HT-29 (cell line): ENCODE measurements around the gene TSPAN14. TPM values are rescaled to one million over a fixed set of nuclear protein-coding genes. Genes with fewer than 3 reads are reported as not detected.

Experiments used
- DNase-seq: peaks from one replicate; pipeline ENCODE4 v3.0.0-alpha.2; 2015; ENCODE audit warnings: low spot score
- total RNA-seq: library from RNA; depleted of rRNA; stranded (reverse); fragments of >200 nt; shearing (Covaris generic); gene quantifications from 2 replicates; pipeline ENCODE4 v1.2.3, GENCODE V29; 2014

The TSPAN14 gene
- total RNA-seq, 1 experiment from 2014 or later: 65.1 TPM

- peak; percentile 57 for DNase-seq
These were observed 677 bp downstream of the TSPAN14 start for GRCh38 chr10:80454513-80455460.

DNA sequence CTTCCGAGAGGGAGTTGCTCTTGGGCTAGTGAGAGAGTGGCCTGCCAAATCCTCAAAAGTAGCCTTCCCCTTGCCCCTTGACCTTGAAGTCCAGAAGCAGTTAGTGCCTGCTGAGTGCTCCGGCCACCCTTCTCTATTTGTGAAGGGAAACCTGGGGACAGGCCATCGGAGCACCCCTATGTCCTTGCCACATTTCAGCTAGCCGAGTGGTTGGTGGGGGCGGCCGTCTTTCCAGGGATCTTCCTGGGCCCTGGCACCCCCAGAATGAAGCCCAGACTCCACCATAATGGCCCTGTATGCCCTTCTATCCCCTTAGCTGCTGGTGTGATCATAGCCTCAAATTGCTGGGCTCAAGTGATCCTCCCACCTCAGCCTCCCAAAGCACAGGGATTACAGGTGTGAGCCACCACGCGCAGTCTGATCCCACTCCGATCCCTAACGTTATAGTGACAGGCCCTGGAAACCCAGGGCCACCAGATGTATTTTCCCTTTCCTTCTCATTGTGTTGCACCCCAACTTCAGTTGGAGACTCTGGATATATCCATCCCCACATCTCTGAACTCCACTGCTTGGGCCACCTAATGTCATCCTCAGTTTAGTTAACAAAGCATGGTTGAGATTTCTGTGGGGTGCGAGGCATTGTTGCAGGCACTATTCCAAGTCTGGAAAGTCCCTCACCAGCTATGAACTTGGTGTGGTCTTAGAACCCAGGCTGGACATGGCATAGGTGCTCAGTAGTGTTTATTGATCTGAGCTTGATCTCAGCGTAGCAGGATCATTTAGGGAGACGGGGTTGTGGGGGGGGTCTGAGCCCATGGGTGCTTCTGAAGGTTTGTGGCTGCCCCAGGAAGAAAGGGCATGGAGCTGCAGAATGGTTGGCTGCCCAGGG, 1.6 kb downstream of the TSPAN14 start:
- no peak for DNase-seq

DNA sequence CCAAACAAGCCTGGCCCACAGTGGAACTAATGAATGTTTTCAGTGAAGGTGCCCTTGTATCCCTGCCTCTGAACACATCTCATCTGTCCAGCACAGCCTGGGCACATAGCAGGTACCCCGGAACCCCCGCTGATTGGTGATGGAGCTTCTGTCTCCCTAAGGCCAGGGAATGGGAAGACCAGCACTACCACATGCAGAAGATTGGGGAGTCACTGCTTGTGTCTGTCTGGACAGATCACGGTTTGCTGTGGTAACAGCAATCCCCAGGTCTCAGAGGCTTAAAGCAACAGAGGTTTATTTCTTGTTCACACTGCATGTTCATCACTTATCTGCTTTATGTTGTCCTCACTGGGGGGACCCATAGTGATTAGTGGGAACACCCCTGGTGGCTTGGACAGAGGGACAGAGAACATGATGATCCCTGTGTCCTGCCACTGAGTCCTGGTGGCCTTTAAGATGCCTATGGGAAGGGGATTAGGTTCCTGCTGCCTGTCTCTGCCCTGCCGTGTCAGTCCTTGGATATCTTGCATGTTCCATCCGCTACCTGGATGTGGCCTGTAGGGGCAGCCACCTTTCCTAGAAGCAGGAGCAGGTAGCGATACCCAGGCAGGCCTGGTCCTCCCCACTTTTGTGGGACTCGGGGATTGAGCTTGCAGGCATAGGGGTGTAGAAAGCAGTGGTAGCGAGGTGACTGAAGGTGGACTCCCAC, 3.6 kb downstream of the TSPAN14 start:
- peak; percentile 55 for DNase-seq

DNA sequence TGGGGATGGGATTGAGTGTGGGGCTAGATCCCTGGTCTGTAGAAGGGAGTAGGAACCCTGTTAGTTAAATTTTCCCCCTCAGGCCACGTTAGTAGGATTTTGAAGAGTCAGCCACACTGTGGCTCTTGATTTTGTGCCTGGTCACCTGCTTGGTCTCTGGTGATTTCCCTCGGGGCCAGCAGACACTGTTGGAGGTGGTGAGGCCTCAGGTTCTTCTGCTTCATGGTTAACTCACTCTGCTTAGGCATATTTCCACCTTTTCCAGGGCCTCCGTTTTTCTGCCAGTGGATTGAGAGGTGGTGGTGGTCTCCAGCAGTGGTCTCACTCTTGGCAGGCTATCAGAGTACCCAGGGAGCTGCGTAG, 4.1 kb downstream of the TSPAN14 start:
- DNase-seq: no peak

DNA sequence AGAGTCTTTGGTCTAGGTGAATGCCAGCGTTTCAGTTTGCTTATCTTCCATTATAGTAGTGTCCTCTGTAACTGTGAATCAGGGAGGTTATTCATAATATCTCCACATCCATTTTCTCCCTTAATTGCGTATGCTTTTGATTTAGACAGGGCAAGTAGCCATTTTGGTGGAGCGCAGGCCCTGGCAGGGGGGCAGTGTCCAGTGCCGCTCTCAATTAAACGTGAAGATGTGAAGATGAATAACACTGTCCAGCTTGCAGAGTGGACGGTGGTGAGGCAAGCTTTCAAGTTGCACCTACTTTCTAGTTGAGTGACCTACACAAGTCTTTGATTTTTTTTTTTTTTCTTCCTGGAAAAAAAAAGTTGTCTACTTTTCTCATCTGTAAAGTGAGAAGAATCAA, 4.5 kb downstream of the TSPAN14 start:
- DNase-seq: no peak

DNA sequence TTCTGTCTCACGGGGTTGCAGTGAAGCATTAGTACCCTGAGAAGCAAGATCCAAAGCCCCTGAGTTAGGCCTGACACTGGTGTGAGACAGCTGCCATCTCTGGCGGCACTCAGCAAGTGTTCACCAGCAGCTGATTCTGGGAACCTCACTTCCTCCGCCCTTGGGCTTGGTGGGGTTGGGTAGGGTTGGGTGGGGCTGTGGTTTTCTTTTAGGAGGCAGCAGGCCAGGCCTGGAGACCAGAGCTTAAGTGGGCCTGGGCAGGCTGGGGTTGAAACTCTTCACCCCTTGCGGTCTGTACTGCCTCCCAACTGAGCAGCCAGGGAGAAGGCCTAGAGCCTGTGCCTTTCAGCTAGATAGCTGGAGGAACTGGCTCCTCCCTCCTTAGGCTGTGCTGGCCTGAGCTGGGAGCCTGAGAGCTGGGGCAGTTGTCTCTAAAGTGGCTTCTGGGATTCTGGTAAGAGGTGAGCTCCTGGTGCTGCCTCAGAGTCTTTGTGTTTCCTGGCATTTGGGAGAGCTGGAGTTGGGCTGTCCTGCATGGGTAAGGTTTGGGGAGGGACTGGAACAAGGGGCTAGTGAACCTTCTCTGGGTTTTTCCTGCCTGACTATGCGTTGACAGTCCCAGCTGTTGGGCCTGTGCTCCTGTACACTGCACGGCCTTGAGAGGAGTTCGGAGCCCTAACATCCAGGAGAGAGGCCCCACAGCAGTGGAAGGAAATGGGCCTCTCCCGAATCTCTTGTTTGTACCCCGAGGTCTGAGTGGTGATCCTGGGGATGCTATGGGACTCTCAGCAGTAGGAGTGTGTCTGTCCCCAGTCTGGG, 5.1 kb downstream of the TSPAN14 start:
- DNase-seq: peak; percentile 75

DNA sequence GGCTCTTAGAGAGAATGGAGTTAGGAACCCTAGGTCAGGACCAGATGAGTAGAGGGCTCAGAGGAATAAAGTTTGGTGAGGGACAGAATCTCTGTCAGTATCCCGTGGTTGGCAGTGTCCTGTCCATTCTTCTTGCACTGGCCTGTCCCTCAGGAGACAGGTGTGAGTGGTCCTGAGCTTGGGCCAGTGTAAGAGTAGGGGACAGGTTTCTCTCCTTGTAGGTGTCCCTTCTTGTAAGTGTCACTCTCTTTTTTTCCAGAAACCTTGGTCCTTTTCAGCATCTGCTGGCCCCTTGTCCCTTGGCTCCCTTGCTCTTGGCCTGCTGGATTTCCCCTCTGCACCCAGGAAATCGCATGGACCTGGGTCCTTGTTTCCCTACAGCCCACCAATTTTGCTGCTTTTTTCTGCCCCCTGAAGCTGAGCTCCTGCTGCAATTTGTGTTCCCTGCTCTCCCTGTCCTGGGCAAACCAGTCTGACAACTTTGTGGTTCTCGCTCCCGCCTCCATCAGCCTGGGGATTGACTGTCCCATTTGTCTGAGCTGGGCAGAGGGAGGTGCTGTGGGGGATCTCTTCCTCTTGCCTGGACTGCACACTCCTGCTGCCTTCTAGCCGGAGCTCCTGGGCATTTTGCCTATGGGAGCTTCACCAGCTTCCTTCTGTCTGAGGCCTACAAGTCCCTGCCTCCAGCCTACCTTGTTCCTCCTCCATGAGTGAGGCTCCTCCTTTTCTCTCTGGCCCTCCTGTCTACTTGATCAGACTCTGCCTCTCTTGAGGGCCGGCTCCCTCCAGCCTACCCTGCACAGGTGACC, 6.5 kb downstream of the TSPAN14 start:
- DNase-seq: peak; percentile 96

DNA sequence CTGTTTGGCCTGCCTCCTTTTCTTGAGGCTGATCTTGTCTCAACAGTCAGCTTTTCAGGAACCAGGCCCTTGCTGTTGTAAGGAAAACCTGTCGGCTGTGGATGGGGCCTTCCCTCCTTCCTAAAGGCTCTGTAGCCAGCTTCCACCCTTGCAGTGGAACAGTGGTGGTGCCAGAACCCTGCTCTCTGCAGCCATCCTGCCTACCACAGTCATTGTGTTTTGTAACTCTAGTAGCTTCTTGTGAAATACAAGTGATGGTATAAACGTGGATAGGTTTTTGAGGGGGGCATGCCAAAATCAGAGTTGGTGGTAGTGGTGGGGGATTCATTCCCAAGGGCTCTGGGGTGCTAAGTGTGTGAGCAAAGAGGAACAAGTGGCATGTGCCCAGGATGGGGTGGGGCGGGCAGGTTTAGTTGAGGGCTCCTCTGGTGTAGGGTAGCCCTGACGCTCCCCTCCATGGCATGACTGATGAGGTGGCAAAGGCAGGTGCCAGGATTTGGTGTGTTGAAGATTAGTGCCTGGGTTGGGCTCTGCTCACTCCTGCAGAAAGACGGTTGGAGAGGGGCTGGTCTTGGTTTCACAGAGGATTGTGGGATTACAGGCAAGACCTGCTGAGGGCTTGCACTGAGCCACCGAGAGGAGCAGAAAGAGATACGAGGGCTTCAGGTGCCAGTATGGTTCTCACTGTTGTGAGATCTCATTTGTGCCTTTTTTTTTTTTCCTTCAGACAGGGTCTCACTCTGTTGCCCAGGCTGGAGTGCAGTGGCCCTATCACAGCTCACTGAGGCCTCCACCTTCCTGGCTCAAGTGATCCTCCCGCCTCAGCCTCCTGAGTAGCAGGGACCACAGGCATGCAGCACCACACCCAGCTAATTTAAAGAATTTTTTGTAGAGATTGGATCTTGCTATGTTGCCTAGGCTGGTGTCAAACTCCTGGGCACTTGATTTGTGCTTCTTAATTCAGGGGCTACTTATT, 7.4 kb downstream of the TSPAN14 start:
- no peak for DNase-seq

DNA sequence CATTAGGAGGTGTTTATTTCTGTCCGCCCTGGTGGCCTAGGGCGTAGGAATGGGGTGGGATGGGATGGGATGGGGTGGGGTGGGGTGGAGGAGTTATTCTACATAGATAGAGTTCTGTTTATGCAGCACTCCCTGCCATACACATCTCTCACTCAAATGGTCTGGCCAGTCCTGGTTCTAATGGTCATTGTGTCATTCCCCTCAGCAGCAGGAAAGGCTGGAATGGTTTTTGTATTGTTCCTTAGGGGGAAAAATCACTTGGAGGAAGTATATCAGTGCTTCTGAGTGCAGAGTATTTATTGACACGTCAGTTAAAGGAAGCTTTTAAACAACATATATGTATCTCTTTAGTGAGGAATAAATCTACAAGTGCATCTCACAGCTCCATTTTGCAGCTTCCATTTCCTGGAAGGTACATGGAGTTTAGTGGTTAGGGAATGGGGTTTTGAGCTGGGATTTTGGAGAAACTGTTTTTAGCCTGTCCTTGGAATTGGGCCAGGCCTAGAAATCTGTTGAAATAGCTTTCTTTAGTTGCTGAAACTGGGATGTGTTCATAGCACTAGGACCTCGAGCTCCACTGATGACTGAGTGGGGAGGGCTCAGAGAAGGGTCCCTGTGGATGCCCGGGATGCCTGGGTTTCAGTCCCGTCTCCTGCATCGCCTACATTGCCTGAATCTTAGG, 8.3 kb downstream of the TSPAN14 start:
- peak; percentile 41 for DNase-seq

DNA sequence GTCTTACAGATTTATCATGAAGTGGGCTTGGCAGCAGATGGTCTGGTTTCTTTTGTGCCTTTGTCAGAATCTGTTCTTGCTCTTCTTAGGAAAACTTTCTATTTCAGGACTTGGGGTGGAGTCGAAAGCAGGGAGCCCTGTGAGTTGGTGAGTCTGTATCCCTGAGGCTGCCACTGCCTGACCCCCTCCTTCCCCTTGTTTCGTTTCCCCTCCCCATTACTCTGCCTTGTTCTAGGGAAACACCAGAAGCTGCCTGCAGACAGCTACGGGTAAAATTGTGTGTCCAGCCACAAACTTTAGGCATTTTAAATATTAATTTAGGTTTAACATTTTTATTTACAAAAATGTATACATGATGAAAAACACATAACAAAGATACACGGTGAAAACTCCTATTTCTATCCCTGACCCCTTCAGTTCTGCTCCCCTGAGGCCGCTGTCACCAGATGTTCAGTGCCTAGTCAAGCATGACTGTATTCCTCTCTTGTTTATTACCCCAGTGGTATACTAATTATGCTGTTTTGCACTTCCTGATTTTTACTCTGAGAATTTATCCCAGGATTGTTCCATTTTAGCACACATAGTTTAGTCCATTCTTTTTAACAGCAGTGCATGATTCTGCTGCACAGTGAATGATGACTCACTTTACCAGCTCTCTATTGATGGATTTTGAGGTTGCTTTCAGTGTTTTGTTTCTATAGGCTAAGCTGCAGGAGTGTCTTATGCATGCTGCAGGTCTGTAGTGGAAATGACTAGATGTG, 9.1 kb downstream of the TSPAN14 start:
- DNase-seq: no peak

- no peak for DNase-seq
These were observed 9.8 kb downstream of the TSPAN14 start for GRCh38 chr10:80463868-80464267.

- DNase-seq: no peak
These were observed 10.7 kb downstream of the TSPAN14 start for GRCh38 chr10:80464557-80465450.

GRCh38 chr10:80465451-80465835, 11.3 kb downstream of the TSPAN14 start:
- no peak for DNase-seq

DNA sequence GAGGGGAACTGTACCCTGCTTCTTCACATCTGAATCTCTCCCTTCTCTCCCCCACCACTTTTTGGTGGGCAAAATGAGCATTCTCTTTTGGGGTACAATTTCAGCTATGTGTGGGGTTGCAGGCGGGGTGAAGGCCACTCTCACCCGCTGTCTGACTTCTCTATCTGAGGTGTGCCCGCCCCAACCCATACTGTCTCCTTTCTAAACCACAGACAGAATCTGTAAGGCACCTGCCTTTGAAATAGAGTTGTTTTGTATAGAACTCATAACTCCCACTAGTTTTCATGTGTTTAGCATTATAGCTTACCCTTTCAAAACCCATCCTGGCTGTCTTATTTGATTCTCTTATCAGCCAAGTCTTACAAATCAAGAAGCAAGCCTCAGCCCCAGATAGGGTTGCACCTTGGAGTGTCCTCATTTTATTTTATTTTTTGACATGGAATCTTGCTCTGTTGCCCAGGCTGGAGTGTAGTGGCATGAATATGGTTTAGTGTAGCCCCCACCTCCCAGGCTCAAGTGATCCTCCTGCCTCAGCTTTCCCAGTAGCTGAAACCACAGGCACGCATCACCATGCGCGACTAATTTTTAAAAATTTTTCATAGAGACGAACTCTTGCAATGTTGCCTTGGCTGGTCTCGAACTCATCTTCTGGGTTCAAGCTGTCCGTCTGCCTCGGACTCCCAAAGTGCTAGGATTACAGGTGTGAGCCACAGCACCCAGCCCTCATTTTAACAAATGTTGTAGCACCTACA, 11.9 kb downstream of the TSPAN14 start:
- no peak for DNase-seq

GRCh38 chr10:80466724-80467326, 12.7 kb downstream of the TSPAN14 start:
- DNase-seq: no peak
